GM19238 (cell line): ENCODE results near the gene LRP5.

Source experiments
- DNase-seq: peaks from one replicate; pipeline ENCODE4 v3.0.0; 2011; ENCODE audit warnings: low spot score; ENCODE audit not compliant: insufficient read length

LRP5 gene

GRCh38 chr11:68345776-68346461 lies 33.5 kb downstream of the LRP5 start:
- no peak for DNase-seq

- no peak for DNase-seq
Observed at GRCh38 chr11:68346462-68346790, 34.0 kb downstream of the LRP5 start.

- DNase-seq: no peak
Observed at GRCh38 chr11:68347345-68347744, 35.0 kb downstream of the LRP5 start.

- DNase-seq: no peak
Observed at GRCh38 chr11:68347841-68348240, 35.5 kb downstream of the LRP5 start.

- no peak for DNase-seq
Observed at GRCh38 chr11:68349461-68350249, 37.3 kb downstream of the LRP5 start.

- no peak for DNase-seq
Observed at GRCh38 chr11:68350759-68351449, 38.5 kb downstream of the LRP5 start.

- no peak for DNase-seq
Observed at GRCh38 chr11:68351450-68352275, 39.3 kb downstream of the LRP5 start.

- no peak for DNase-seq
Observed at GRCh38 chr11:68352591-68352990, 40.2 kb downstream of the LRP5 start.

- DNase-seq: no peak
Observed at GRCh38 chr11:68353118-68353517, 40.7 kb downstream of the LRP5 start.

- DNase-seq: no peak
Observed at GRCh38 chr11:68353669-68354068, 41.3 kb downstream of the LRP5 start.

- DNase-seq: no peak
Observed at GRCh38 chr11:68354148-68354872, 41.9 kb downstream of the LRP5 start.

GRCh38 chr11:68355471-68355870 lies 43.1 kb downstream of the LRP5 start:
- no peak for DNase-seq

- DNase-seq: no peak
Observed at GRCh38 chr11:68357568-68357967, 45.2 kb downstream of the LRP5 start.

GRCh38 chr11:68358416-68358815 lies 46.0 kb downstream of the LRP5 start:
- DNase-seq: no peak

- no peak for DNase-seq
Observed at GRCh38 chr11:68361702-68362101, 49.3 kb downstream of the LRP5 start.

GRCh38 chr11:68362801-68363379 lies 50.5 kb downstream of the LRP5 start:
- DNase-seq: no peak

GRCh38 chr11:68363776-68364175 lies 51.4 kb downstream of the LRP5 start:
- no peak for DNase-seq

- DNase-seq: no peak
Observed at GRCh38 chr11:68364581-68364980, 52.2 kb downstream of the LRP5 start.

- DNase-seq: no peak
Observed at GRCh38 chr11:68365943-68366435, 53.6 kb downstream of the LRP5 start.

- DNase-seq: no peak
Observed at GRCh38 chr11:68367252-68367651, 54.9 kb downstream of the LRP5 start.
